Tibial nerve (tissue), 4 donors: Measurements from ENCODE around the gene DSC3. TPM values are rescaled to one million over a fixed set of nuclear protein-coding genes. Genes with fewer than 3 reads are reported as not detected.

ENCODE experiments used
- DNase-seq, 2 donors: peaks; one replicate each; pipeline ENCODE4 v3.0.0-alpha.2; 2019; ENCODE audit warnings: low spot score in 2 of 2
- H3K27ac ChIP-seq, 4 donors: fragments of 200-600 bp; sonication (generic) in 3 of 4; one replicate each; pipeline ENCODE4 v1.5.1; 2017 to 2019; ENCODE audit warnings: mild to moderate bottlenecking in 1 of 4
- H3K27me3 ChIP-seq, 2 donors: fragments of 200-600 bp; sonication (generic) in 1 of 2; one replicate each; pipeline versions ENCODE4 v1.5.1 to v1.6.0; 2017 to 2019
- H3K36me3 ChIP-seq, 3 donors: fragments of 200-600 bp; sonication (generic); one replicate each; pipeline ENCODE4 v1.5.1; 2018 to 2019
- H3K4me1 ChIP-seq, 4 donors: fragments of 200-600 bp; sonication (generic) in 3 of 4; one replicate each; pipeline ENCODE4 v1.5.1; 2017 to 2019
- H3K4me3 ChIP-seq, 4 donors: fragments of 200-600 bp; sonication (generic) in 3 of 4; one replicate each; pipeline ENCODE4 v1.5.1; 2017 to 2019; ENCODE audit warnings: mild to moderate bottlenecking in 1 of 4, moderate library complexity in 1 of 4
- H3K9me3 ChIP-seq, 4 donors: fragments of 200-600 bp; sonication (generic) in 3 of 4; one replicate each; pipeline ENCODE4 v1.5.1; 2017 to 2019
- EP300 ChIP-seq, 2 donors: sonication (generic); formaldehyde crosslinking; IDR thresholded peaks; one replicate each; pipeline ENCODE4 v1.6.1; 2017; ENCODE audit warnings: antibody characterized with exemption in 2 of 2, mild to moderate bottlenecking in 1 of 2
- POLR2A ChIP-seq, 2 donors: fragments of 450-650 bp; IDR thresholded peaks; one replicate each; pipeline ENCODE4 v1.6.1; 2017; ENCODE audit warnings: antibody characterized with exemption in 2 of 2, mild to moderate bottlenecking in 2 of 2, moderate library complexity in 2 of 2
- WGBS, 2 donors: methylation state at CpG; one replicate each; pipeline ENCODE4 v1.1.5; 2018; 5-methylcytosine and 5-hydroxymethylcytosine counted together
- total RNA-seq, 4 donors: library from RNA; depleted of rRNA; stranded (reverse); fragments of >200 nt; gene quantifications; one replicate each; pipeline ENCODE4 v1.1.0, GENCODE V29; 2016
- TF ChIP-seq, protein P1 (sequence below), 5 experiments: fragments of 200-600 bp in 3 of 5; fragments of 450-650 bp in 2 of 5; sonication (generic) in 3 of 5; IDR thresholded peaks; one replicate each; pipeline ENCODE4 v1.5.1; 2016 to 2019; ENCODE audit warnings: antibody characterized with exemption in 5 of 5, mild to moderate bottlenecking in 3 of 5, moderate library complexity in 2 of 5

DSC3 gene
- total RNA-seq: 10 to 100 TPM in 2 of 4 donors, 1 to 10 TPM in 2; 5.1 to 12.4 (median 8.9) TPM

DNA sequence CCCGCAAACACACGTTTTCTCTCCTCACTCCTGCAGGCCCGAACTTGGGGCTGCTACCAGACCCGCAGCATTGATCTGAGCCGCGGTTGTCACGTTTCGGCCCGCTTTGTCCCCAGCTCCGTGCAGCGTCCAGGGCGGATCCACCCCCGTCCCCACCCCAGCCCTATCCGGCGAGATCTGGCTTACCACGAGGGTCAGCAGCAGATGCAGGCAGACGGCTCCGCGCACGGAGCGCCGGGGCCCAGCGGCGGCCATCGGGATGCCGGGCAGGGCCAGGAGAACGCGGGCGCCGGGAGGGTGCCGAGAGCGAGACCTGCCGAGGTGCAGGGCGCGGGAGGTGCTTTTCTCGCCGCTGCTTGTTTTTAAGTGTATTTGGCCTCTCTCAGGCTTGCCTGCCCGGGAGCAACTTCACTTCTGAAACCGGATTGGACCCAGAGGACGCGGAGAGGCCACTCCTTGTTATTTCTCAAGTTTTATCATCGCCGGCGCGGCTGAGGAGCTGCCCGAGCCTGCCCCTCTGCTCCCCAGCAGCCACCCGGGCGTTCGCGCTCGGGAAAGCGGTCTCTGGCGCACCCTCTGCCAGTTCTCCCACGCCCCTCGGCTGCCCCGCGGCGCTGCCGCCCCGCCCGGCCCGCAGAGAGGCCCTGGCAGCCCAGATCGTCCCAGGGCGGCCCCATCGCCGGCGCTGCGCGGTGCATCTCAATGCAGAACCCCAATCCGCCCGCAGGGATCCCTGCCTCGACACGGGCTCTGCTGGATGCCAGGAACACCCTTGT, at the start of gene DSC3:
DSC3 (minus strand) TSS at position 337 of the 776 bp plus-strand sequence; CDS start at position 255, 82 bp downstream.
- Histone ChIP-seq H3K4me1 (peaks cover 0 to 26% (median 0%) of the 10 kb centered on the region in 4 donors), H3K4me3 (peak within 1 kb of the TSS; percentile 1 to 49 (median 27)), H3K27me3 (peaks cover 0 to 54% of the 10 kb centered on the region in 2 donors), H3K9me3 (no peaks in the 10 kb centered on the region), H3K27ac (peak within 1 kb of the TSS in 1 of 4 donors; percentile 45), H3K36me3 (no peaks in the 10 kb centered on the region)
- TF ChIP-seq, protein P1, sequence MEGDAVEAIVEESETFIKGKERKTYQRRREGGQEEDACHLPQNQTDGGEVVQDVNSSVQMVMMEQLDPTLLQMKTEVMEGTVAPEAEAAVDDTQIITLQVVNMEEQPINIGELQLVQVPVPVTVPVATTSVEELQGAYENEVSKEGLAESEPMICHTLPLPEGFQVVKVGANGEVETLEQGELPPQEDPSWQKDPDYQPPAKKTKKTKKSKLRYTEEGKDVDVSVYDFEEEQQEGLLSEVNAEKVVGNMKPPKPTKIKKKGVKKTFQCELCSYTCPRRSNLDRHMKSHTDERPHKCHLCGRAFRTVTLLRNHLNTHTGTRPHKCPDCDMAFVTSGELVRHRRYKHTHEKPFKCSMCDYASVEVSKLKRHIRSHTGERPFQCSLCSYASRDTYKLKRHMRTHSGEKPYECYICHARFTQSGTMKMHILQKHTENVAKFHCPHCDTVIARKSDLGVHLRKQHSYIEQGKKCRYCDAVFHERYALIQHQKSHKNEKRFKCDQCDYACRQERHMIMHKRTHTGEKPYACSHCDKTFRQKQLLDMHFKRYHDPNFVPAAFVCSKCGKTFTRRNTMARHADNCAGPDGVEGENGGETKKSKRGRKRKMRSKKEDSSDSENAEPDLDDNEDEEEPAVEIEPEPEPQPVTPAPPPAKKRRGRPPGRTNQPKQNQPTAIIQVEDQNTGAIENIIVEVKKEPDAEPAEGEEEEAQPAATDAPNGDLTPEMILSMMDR (IDR thresholded peaks at IDR 0.05): no peak
- no peak for TF ChIP-seq POLR2A (IDR thresholded peaks at IDR 0.05)
- no peak for TF ChIP-seq EP300 (IDR thresholded peaks at IDR 0.05)
- WGBS, 2 donors: 1 to 2% methylated on average over 49 to 66 of the region's 73 CpGs
- no peak for DNase-seq

DNA sequence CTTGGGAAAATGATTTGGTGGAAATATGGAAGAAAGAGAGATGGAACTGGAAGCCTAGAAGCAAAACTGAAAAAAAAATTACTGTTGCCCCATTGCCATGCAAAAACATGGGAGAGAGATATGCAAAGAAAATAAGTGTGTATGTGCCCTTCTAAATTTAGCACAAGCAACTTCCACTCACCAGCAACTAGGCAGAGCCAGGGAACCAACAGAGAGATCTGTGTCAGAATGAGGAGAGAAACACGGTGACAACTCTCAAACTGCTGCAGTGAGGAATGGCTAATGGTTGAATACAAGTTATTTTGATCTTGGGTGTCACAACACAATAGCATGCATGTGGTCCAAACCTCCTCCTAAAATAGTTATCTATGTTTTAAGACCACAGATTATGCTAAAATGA, 48.8 kb upstream of the DSC3 start:
- H3K27me3 ChIP-seq: no peaks in the 10 kb centered on the region
- H3K36me3 ChIP-seq: no peaks in the 10 kb centered on the region
- H3K4me1 ChIP-seq: no peaks in the 10 kb centered on the region
- H3K27ac ChIP-seq: no peak overlapping the region
- no peaks in the 10 kb centered on the region for H3K9me3 ChIP-seq
- WGBS, 2 donors: 39 to 41% methylated on average over 1 of the region's 1 CpG
- TF ChIP-seq POLR2A (IDR thresholded peaks at IDR 0.05) (no peak), EP300 (IDR thresholded peaks at IDR 0.05) (no peak)
- TF ChIP-seq, protein P1 (IDR thresholded peaks at IDR 0.05): no peak
- no peak overlapping the region for H3K4me3 ChIP-seq
- no peak for DNase-seq

DNA sequence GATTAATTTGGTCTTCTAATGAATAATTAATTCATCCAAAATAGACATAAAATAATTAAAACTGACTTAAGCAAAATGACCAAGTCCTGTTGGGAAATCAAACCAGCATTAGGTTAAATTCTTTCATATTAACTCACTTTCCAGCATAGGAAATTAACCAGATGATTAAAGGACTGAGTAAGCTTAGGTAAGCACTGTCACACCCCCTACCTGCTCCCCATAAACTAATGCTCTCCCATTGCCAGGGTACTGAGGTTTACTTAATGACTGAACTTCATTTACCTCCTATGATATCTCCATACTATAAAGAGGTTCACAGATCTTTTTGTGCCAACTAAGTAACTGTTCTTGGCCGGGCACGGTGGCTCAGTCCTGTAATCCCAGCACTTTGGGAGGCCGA, 46.0 kb upstream of the DSC3 start:
- no peaks in the 10 kb centered on the region for H3K36me3 ChIP-seq
- DNase-seq: no peak
- H3K27me3 ChIP-seq: no peaks in the 10 kb centered on the region
- TF ChIP-seq, protein P1 (IDR thresholded peaks at IDR 0.05): no peak
- TF ChIP-seq POLR2A (IDR thresholded peaks at IDR 0.05): no peak
- TF ChIP-seq EP300 (IDR thresholded peaks at IDR 0.05): no peak
- 84 to 96% methylated on average over 3 of the region's 3 CpGs for WGBS, 2 donors
- no peak overlapping the region for H3K4me3 ChIP-seq
- H3K27ac ChIP-seq: no peak overlapping the region
- no peaks in the 10 kb centered on the region for H3K9me3 ChIP-seq
- no peaks in the 10 kb centered on the region for H3K4me1 ChIP-seq

DNA sequence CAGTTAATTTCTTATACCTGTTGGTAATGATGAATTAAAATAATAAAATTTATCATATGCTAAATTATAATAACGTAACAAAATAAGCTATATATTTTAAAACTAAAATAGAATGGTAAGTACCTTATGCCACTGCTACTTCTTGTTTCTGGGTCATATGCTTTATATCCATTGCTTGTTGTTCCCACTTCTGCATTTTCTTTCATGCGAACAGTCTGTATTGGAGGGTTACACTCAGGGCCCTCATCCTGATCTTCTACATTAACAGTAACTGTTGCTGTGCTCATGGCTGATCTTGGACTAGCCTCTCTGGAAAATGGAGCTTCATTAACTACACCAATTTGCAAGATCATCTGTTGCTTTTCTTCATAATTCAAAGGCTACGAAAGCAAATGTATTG, 37.4 kb upstream of the DSC3 start:
- Histone ChIP-seq H3K9me3 (peaks cover 0 to 6% (median 0%) of the 10 kb centered on the region in 4 donors), H3K4me3 (no peak overlapping the region), H3K4me1 (no peaks in the 10 kb centered on the region), H3K27ac (no peak overlapping the region), H3K27me3 (no peaks in the 10 kb centered on the region), H3K36me3 (no peaks in the 10 kb centered on the region)
- DNase-seq: no peak
- 83 to 94% methylated on average over 3 of the region's 3 CpGs for WGBS, 2 donors
- TF ChIP-seq EP300 (IDR thresholded peaks at IDR 0.05): no peak

DNA sequence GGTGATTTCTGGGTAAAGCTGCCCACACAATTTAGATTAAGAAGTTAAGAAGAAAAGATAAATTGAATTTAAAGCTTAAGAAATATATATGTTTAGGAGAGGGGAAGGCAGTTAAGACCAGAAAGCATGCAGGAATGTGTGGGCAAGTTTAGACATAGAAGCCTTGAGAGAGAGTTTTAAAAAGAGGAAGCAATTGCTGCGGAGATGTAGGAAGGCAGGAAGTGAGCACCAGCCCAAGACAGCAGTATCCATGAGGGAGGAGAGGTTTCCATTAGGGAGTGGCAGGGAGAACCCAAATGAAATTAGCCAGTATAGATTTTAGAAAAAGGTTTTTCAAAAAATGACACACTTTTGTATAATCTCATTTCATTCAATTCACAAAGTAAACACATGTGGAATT, 35.3 kb upstream of the DSC3 start:
- H3K36me3 ChIP-seq: no peaks in the 10 kb centered on the region
- H3K4me1 ChIP-seq: no peaks in the 10 kb centered on the region
- H3K4me3 ChIP-seq: no peak overlapping the region
- H3K9me3 ChIP-seq: peaks cover 0 to 6% (median 0%) of the 10 kb centered on the region in 4 donors
- no peaks in the 10 kb centered on the region for H3K27me3 ChIP-seq
- DNase-seq: no peak
- WGBS, 2 donors: 80 to 82% methylated on average over 1 of the region's 1 CpG
- TF ChIP-seq EP300 (IDR thresholded peaks at IDR 0.05) (no peak), POLR2A (IDR thresholded peaks at IDR 0.05) (no peak)
- TF ChIP-seq, protein P1 (IDR thresholded peaks at IDR 0.05): no peak
- H3K27ac ChIP-seq: no peak overlapping the region
